Progenitor cell of endocrine pancreas (in vitro differentiated cells): ENCODE measurements around the gene MRPL28. TPM values are rescaled to one million over a fixed set of nuclear protein-coding genes. Genes with fewer than 3 reads are reported as not detected.

ENCODE experiments used
- DNase-seq: peaks from one replicate; pipeline ENCODE4 v3.0.0; 2021; ENCODE audit warnings: low spot score; ENCODE audit not compliant: unreplicated experiment
- H3K27ac Mint-ChIP-seq: 2 replicates; pipeline ENCODE4 v1.8.0; 2021; ENCODE audit warnings: mild to moderate bottlenecking, moderate library complexity, mixed read lengths
- H3K27me3 Mint-ChIP-seq: 2 replicates; pipeline ENCODE4 v1.8.0; 2021; ENCODE audit warnings: mixed read lengths
- H3K36me3 Mint-ChIP-seq: 2 replicates; pipeline ENCODE4 v1.8.0; 2022; ENCODE audit warnings: mixed read lengths; ENCODE audit not compliant: insufficient read depth
- H3K4me1 Mint-ChIP-seq: 2 replicates; pipeline ENCODE4 v1.8.0; 2021; ENCODE audit warnings: low read depth, mixed read lengths
- H3K4me3 Mint-ChIP-seq: 2 replicates; pipeline ENCODE4 v1.8.0; 2021; ENCODE audit warnings: low read depth, mild to moderate bottlenecking, moderate library complexity, mixed read lengths
- H3K9me3 Mint-ChIP-seq: 2 replicates; pipeline ENCODE4 v1.8.0; 2021; ENCODE audit warnings: low read depth, mixed read lengths
- CTCF ChIP-seq: fragments of 200-600 bp; sonication (generic); IDR thresholded peaks from one replicate; pipeline ENCODE4 v1.5.0; 2021; ENCODE audit warnings: antibody characterized with exemption, mild to moderate bottlenecking; ENCODE audit not compliant: unreplicated experiment
- total RNA-seq: library from RNA; stranded (reverse); gene quantifications from 2 replicates; pipeline ENCODE4 v1.2.1, GENCODE V29; 2021

The MRPL28 gene
- total RNA-seq, 1 donor from 2014 or later, result 82.7 TPM

- no peaks in the 10 kb centered on the region for H3K27me3 Mint-ChIP-seq
These were observed 6.6 kb upstream of the MRPL28 start for GRCh38 chr16:376817-377418.

GRCh38 chr16:375927-376816 is 5.8 kb upstream of the MRPL28 start:
- Mint-ChIP-seq H3K36me3 (peaks cover 3% of the 10 kb centered on the region), H3K4me1 (peaks cover 13% of the 10 kb centered on the region), H3K4me3 (no peak overlapping the region), H3K9me3 (no peaks in the 10 kb centered on the region), H3K27me3 (no peaks in the 10 kb centered on the region), H3K27ac (no peak overlapping the region)
- DNase-seq, result no peak
- TF ChIP-seq CTCF, result no peak

More at GRCh38 chr16:376817-377418, 6.6 kb upstream of the MRPL28 start:
- Mint-ChIP-seq H3K9me3 (no peaks in the 10 kb centered on the region), H3K27ac (no peak overlapping the region), H3K4me1 (peaks cover 13% of the 10 kb centered on the region), H3K36me3 (peaks cover 3% of the 10 kb centered on the region), H3K4me3 (no peak overlapping the region)
- DNase-seq, result no peak
- no peak for TF ChIP-seq CTCF

GRCh38 chr16:375212-375611 is 4.9 kb upstream of the MRPL28 start:
- H3K4me3 Mint-ChIP-seq, result no peak overlapping the region
- peaks cover 13% of the 10 kb centered on the region for H3K4me1 Mint-ChIP-seq
- DNase-seq, result no peak
- TF ChIP-seq CTCF, result no peak
- H3K36me3 Mint-ChIP-seq, result peaks cover 3% of the 10 kb centered on the region
- H3K27me3 Mint-ChIP-seq, result no peaks in the 10 kb centered on the region
- H3K9me3 Mint-ChIP-seq, result no peaks in the 10 kb centered on the region
- H3K27ac Mint-ChIP-seq, result no peak overlapping the region

GRCh38 chr16:374616-374926 is 4.2 kb upstream of the MRPL28 start:
- Mint-ChIP-seq H3K27ac (no peak overlapping the region), H3K36me3 (peaks cover 3% of the 10 kb centered on the region), H3K4me1 (peaks cover 8% of the 10 kb centered on the region), H3K4me3 (no peak overlapping the region), H3K27me3 (no peaks in the 10 kb centered on the region), H3K9me3 (no peaks in the 10 kb centered on the region)
- DNase-seq, result no peak
- TF ChIP-seq CTCF, result no peak

- peaks cover 5% of the 10 kb centered on the region for H3K4me1 Mint-ChIP-seq
- H3K9me3 Mint-ChIP-seq, result no peaks in the 10 kb centered on the region
- no peak for TF ChIP-seq CTCF
- no peak overlapping the region for H3K4me3 Mint-ChIP-seq
- peaks cover 3% of the 10 kb centered on the region for H3K36me3 Mint-ChIP-seq
- no peaks in the 10 kb centered on the region for H3K27me3 Mint-ChIP-seq
- no peak overlapping the region for H3K27ac Mint-ChIP-seq
- no peak for DNase-seq
These were observed 3.7 kb upstream of the MRPL28 start for GRCh38 chr16:373848-374615.
